GM18499 (cell line): ENCODE measurements around the gene KCNV2.

Source experiments
- ATAC-seq: cut with Tn5 transposase; IDR thresholded peaks from one replicate; pipeline ENCODE4 v1.9.1; 2021; ENCODE audit warnings: moderate number of reproducible peaks; ENCODE audit not compliant: insufficient read depth, unreplicated experiment

Gene KCNV2

DNA sequence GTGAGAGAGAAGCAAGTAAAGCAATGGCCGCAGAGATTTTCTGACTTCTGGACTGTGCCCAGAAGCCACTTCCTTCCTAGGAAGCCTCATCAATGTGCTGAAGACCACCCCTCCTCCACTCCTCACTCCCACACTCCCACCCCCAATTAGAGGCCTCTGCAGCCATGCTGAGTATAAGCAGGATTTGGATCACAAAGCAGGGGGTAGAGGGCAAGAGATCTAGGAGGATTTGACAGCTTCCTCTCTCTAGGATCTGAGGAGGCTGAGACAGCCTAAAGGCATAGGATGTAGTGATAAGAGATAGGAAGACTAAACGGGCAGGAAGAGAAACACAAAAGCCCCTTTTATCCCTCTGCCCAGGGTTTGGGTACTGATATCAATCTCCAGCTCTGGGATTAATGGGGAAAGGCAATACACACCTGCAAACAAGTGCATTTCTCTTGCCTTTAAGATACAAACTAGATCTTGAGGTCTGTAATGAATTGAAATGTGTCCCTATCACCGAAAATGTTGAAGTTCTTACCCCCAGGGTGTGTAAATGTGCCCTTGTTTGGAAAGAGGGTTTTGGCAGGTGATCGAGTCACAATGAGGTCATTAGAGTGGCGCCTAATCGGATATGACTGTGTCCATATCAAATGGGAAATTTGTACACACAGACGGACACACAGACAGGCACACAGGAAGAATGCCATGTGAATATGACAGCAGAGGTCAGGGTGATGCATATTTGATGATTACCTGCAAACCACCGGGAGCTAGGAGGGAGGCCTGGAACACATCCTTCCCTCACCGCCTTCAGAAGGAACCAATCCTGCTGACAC is 28.5 kb downstream of the KCNV2 start:
- ATAC-seq: no peak

DNA sequence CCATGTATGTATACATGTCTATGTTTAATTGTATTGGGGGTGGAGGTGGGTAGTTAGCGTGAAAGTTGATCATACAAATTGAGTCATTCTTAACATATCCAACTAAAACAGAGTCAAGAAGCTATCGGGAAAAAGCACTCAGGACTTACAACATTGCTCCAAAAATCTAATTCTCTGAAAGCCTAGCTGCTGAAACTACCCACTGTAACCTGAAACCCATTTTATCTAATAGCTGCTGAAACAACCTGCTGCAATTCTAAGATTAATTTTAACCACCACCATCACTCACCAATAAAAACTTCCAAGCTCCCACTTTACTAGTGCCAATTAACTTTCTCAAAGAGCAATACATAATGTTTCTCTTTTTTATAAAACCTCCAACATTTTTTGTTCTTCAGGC is 32.2 kb downstream of the KCNV2 start:
- no peak for ATAC-seq

DNA sequence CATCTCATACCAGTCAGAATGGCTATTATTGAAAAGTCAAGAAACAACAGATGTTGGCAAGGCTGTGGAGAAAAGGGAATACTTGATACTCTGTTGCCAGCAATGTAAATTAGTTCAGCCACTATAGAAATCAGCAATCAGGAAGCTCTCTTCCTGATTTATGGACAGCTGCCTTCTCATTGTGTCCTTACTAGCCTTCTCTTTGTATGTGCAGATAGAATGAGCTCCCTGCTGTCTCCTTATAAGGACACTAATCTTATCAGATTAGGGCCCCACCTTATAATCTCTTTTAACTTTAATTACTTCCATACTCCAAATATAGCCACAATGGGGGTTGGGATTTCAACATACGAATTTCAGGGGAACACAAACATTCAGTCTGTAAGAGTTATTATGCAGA is 38.0 kb downstream of the KCNV2 start:
- ATAC-seq: no peak

DNA sequence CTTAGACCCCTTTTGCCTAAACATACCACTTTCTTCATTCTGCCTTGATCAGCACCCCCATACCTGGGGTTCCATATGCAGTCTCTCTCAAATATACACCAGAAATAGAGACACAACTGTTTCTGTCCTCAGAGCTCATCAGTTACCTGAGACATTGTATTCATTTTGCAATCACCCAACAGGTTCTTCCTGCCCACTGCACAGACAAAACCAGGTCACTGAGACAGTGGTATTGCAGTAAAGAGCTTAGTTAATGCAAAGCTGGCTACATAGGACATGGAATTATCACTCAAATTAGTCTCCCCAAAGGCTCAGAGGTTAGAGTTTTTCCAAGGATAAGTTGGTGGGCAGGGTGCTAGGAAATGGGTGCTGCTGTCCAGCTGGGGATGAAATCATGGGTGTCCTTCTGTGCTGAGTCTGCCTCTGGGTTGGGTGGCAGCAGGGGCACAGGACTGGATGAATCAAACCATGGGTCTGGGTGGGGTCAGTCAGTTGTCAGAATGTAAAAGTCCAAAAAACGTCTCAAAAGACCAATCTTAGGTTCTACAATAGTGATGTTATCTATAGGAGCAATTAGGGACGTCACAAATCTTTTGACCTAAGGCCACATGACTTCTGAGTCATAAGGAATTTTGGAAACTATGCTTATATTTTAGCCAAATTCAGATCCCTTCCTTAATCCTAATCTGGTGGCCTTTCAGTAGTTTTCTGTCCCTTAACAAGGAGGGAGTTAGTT is 41.0 kb downstream of the KCNV2 start:
- no peak for ATAC-seq

DNA sequence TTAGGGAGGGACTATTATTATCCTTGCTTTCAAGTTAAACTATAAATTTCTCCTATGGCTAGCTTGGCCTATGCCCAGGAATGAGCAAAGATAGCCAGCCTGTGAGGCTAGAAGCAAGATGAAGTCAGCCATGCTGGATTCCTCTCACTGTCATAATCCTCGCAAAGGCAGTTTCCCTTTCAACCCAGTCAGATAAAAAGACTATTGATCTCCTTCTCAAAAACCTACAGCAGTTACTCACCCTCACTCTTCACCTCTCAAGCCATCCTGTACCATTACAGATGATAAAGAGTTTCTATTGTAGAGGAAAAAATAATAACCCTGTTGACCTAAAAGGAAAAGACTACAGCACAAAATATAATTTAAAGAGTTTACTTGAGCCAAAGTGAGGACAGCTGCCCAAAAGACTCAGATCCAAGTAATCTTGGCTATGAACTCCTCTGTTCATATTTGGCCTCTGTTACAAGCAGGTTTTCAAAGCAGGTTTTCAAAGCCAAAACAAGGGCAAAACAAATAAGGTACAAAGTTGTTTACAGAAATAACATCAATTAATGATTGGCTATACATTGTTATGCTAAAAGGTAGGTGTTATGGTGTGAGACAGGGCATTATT is 41.7 kb downstream of the KCNV2 start:
- no peak for ATAC-seq

DNA sequence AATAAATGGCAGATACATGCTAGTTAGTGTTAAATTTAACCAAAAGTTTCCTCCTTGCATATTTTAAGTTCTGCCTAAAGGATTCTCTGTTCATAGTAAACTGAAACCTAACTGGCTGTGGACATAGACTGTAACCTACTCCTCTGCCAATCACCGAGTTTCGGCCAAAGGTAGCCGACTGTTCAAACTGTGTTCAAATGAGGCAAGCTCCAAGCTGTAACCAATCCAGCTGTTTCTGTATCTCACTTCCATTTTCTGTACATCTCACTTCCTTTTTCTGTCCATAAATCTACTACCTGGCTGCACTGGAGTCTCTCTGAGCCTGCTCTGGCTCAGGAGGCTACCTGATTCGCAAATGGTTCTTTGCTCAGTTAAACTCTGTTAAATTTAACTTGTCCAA is 44.1 kb downstream of the KCNV2 start:
- no peak for ATAC-seq

DNA sequence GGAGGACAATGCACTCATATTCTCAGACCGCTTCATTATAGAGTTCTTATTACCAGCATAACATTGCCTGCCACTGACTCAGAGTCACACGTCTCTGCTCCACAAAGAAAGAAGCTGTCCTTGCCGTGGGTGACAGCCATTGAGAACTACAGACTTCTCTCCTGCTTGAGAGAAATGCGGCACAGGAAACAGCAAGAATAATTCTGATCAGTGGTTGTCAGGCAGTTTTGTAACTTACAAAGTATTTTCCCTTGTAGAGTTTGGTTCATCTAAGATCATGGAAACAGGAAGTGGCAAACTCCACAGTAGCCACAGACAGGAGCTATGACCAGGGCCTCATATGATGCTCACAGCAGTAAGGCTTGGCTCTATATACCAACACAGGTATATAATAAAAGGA is 47.0 kb downstream of the KCNV2 start:
- ATAC-seq: no peak

DNA sequence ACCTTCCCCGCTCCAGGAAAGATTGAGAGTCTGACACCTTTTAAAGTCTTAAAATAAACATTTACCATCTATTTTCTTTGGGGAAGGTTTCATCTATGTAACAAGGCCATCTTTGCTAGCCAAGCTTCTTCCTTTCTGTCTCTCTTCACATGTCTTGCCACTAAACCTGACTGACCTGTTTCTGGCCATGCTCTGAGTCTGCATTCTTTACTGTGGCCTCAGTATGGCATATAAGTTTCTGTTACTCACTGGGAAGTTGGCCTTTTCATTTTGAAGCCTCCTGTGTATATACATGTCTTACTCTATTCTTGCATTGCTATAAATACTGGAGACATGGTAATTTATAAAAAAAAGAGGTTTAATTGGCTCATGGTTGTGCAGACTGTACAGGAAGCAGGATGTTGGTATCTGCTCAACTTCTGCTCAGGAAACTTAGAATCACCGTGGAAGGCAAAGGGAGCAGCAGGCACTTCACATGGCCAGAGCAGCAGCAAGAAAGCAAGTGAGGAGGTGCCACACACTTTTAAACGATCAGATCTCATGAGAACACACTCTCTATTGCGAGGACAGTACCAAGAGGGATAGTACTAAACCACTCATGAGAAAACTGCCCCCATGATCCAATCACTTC is 48.1 kb downstream of the KCNV2 start:
- no peak for ATAC-seq

DNA sequence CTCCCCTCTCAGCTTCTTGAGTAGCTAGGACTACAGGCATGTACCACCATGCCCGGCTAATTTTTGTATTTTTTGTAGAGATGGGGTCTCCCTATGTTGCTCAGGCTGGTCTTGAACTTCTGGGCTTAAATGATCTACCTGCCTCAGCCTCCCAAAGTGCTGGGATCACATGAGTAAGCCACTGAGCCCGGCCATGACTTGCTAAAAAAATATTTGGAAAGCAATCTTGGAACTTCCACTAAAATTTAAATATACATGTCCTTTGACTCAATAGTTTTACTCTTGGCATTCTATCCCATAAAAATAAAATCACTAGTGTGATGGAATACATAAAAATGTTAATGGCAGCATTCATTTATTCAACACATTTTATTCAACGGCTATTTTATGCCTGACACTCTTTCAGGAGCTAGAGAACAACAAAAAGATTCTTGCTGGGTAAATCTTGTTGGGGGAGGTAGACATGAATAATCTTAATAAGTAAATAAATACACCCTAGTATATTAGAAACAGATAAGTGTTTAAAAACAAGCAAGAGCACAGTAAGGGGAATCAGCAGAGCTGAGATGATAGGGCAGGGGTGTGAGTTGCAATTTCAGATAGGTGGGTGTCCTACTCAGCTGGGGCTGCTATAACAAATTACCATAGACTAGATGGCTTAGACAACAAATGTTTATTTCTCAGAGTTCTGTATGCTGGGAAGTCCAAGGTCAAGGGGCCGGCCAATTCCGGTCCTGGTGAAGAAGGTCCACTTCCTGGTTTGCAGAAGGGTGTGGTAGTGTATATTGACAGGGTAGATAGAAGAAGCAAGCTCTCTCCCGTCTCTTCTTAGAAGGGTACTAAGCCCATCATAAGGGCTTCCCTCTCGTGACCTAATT is 50.7 kb downstream of the KCNV2 start:
- no peak for ATAC-seq

DNA sequence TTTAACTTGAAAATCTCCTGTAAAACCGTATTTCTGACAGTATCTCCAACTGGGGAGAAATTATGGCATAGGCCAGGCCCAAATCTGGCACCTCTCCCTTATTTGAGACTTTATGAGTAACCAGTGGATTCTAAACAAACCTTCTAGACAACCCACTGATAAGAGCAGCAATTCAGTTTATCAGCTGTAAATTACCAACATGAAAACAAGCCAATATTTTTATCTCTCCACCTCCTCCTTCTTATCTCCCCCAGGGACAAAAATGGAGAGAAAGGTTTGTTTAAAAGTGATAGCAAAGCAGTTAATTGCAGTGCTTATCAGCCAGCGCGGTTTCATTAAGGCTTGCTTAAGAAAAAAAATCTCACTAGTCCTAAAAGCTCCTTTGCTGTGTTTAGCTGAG is 53.8 kb downstream of the KCNV2 start:
- ATAC-seq: no peak

DNA sequence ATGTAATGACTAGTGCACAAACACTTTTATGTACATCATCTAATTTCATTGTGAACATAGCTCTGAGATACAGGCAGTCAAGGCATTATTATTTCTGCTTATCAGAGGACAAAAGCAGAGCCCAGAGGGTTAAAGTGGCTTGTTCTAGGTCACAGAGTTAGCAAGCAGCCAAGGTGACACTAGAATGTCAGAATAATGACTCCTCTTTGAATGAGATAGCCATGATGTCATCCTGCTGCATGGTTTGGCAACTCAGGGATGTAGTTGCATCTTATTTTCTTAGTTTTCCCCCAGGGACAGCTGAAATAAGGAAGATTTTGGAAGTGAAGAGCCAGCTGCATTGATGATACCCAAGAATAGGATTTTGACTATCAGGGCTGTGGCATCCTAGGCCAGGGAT is 54.4 kb downstream of the KCNV2 start:
- no peak for ATAC-seq

DNA sequence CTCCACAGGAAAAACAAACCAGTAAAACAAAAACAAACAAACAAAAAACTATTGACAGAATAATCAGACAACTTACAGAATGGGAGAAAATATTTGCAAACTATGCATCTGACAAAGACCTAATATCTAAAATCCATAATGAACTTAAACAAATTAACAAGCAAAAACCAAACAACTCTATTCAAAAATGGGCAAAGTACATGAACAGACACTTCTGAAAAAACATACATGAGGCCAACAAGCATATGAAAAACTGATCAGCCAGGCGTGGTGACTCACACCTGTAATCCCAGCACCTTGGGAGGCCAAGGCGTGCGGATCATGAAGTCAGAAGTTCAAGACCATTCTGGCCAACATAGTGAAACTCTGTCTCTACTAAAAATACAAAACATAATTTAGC is 60.1 kb downstream of the KCNV2 start:
- ATAC-seq: no peak

DNA sequence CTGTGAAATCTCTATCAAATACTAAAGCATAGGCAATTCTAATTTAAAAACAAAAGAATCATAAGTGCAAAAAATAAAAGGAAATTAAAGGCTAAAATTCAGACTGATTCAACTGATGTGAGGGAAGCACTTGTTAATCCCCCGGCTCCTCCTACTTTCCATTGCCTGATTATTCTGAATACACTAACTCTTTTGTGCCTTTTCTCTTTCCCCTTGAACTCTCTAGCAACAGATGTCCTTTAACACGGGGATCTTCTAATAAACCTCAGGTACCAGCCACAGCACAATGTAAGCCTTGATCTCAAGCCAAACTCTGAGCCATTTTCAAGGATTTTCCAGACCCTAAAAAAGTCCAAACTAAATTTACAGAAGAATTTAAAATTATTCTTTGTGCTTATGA is 61.5 kb downstream of the KCNV2 start:
- ATAC-seq: no peak
